Measurements from ENCODE around the gene PRMT7.

Gene PRMT7

DNA sequence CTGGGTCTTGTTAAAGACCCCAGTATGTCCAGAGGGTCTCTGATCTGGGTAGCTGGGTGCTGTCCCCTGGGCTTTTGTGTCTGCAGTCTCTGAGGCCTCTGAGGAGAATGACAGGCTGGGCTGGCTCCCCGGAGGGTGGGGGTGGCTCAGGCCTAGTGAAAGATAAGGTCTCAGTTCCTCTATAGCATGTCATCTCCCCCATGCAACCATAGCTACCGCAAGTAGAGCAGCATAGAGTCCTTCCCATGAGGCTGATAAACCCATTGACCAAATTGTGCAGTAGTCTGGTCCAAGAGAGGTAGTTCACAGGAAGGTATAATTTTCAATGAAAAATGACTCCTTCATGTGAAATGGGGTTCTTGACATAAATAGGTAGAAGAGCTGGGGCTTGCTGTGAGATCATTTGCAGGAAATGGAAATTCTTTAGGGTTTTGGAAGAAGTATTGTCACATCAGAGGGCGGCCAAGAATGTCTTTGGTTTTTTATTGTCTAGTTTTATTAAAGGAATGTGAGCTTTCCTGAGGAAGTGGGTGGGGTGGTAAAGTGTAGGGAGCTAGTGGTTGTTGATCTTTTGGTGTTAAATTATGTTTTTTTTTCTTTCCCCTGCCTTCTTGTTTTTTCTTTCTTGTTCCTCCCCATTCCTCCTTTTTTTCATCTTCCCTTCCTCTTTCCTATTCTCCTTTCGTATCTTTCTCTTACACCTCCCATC lies 21.0 kb upstream of the PRMT7 start:
- TF ChIP-seq CTCF (conservative IDR thresholded peaks at IDR 0.05): no peak
- TF ChIP-seq ZFX (IDR thresholded peaks at IDR 0.05): no peak
- H3K27ac ChIP-seq: no peak overlapping the region

DNA sequence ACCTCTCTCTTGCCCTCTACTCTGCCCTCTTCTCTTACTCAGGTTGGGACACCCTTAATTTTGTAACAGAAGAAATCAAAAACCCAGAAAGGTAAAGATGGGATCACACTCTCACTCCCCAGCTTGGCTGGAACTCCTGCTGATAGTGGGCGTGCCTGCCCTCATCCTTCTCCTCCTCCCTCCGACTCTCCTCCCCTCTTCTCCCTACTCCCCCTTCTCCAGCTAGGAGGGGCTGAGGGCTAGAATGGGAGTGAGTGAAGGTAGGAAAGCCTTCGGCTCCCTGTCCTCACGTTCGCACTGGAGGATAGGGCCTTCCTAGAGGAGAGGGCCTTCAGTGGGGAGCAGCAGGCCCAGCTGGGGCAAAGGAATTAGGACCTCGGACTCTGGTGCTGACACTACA lies 20.4 kb upstream of the PRMT7 start:
- H3K27ac ChIP-seq: no peak overlapping the region
- TF ChIP-seq ZFX (IDR thresholded peaks at IDR 0.05) (no peak), CTCF (conservative IDR thresholded peaks at IDR 0.05) (no peak)

DNA sequence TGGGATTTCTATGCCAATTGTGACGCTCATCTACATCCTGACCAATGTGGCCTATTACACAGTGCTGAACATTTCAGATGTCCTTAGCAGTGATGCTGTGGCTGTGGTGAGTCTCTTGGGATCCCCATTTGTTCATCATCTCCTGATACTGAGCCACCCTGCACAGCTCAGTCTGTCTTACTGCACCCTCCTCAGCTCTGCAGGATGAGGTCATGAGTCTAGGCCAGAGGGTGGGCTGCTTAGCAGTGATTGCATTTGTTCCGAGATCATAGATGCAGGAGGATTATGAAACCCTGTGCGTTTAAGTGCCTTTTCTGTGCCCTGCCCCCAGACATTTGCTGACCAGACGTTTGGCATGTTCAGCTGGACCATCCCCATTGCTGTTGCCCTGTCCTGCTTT lies 19.6 kb upstream of the PRMT7 start:
- TF ChIP-seq ZFX (IDR thresholded peaks at IDR 0.05): no peak
- TF ChIP-seq CTCF (conservative IDR thresholded peaks at IDR 0.05): no peak
- H3K27ac ChIP-seq: no peak overlapping the region

- TF ChIP-seq CTCF (conservative IDR thresholded peaks at IDR 0.05): no peak
- TF ChIP-seq ZFX (IDR thresholded peaks at IDR 0.05): no peak
- H3K27ac ChIP-seq: no peak overlapping the region
Measured at GRCh38 chr16:68292425-68292824, 18.4 kb upstream of the PRMT7 start.

DNA sequence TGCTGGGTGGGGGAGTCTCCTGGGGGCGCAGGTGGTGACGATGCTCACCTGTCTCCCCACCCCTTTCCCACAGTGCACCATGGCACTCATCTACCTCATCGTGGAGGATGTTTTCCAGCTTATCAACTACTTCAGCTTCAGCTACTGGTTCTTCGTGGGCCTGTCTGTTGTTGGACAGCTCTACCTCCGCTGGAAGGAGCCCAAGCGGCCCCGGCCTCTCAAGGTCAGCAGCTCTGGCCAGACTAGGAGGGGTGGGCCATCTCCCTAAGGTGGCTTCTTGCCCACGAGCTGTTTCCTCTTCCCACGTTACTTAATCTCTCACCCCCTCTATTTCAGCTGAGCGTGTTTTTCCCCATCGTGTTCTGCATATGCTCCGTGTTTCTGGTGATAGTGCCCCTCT lies 14.5 kb upstream of the PRMT7 start:
- no peak overlapping the region for H3K27ac ChIP-seq
- TF ChIP-seq ZFX (IDR thresholded peaks at IDR 0.05): no peak
- no peak for TF ChIP-seq CTCF (conservative IDR thresholded peaks at IDR 0.05)

GRCh38 chr16:68296693-68297092 lies 14.1 kb upstream of the PRMT7 start:
- no peak overlapping the region for H3K27ac ChIP-seq
- TF ChIP-seq CTCF (conservative IDR thresholded peaks at IDR 0.05): no peak
- TF ChIP-seq ZFX (IDR thresholded peaks at IDR 0.05): no peak

- TF ChIP-seq CTCF (conservative IDR thresholded peaks at IDR 0.05) (no peak), ZFX (IDR thresholded peaks at IDR 0.05) (no peak)
- H3K27ac ChIP-seq: no peak overlapping the region
Measured at GRCh38 chr16:68297908-68298307, 12.9 kb upstream of the PRMT7 start.
